Right atrium auricular region (tissue), 2 donors: ENCODE measurements around the gene SPINK5. TPM values are rescaled to one million over a fixed set of nuclear protein-coding genes. Genes with fewer than 3 reads are reported as not detected.

ENCODE experiments used
- DNase-seq: peaks from one replicate; pipeline ENCODE4 v3.0.0-alpha.2; 2019; ENCODE audit warnings: low spot score
- H3K27ac ChIP-seq, 2 donors: fragments of 200-600 bp; sonication (generic); 1 replicate in 1 of 2; 2 replicates in 1 of 2; pipeline ENCODE4 v1.5.1; 2016 to 2019
- H3K27me3 ChIP-seq, 2 donors: fragments of 200-600 bp; sonication (generic); one replicate each; pipeline versions ENCODE4 v1.5.1 to v1.6.0; 2017 to 2019
- H3K36me3 ChIP-seq: fragments of 200-600 bp; sonication (generic); one replicate; pipeline ENCODE4 v1.5.1; 2016
- H3K4me1 ChIP-seq, 2 donors: fragments of 200-600 bp; sonication (generic); one replicate each; pipeline versions ENCODE4 v1.5.1 to v1.6.0; 2017 to 2019
- H3K4me3 ChIP-seq, 2 donors: fragments of 200-600 bp; sonication (generic); 1 replicate in 1 of 2; 2 replicates in 1 of 2; pipeline ENCODE4 v1.5.1; 2017 to 2019; ENCODE audit warnings: mild to moderate bottlenecking in 1 of 2, moderate library complexity in 1 of 2
- H3K9me3 ChIP-seq, 2 donors: fragments of 200-600 bp; sonication (generic); one replicate each; pipeline ENCODE4 v1.5.1; 2019
- total RNA-seq, 2 donors: library from RNA; depleted of rRNA; stranded (reverse); fragments of >200 nt; gene quantifications; one replicate each; pipeline ENCODE4 v1.1.0, GENCODE V29; 2016
- TF ChIP-seq, protein P1 (sequence below), 2 donors: fragments of 200-600 bp; sonication (generic); IDR thresholded peaks; one replicate each; pipeline ENCODE4 v1.5.1; 2019; ENCODE audit warnings: antibody characterized with exemption in 2 of 2

SPINK5 gene
- total RNA-seq, 2 donors from 2014 or later, result 1.8 to 2.3 TPM

DNA sequence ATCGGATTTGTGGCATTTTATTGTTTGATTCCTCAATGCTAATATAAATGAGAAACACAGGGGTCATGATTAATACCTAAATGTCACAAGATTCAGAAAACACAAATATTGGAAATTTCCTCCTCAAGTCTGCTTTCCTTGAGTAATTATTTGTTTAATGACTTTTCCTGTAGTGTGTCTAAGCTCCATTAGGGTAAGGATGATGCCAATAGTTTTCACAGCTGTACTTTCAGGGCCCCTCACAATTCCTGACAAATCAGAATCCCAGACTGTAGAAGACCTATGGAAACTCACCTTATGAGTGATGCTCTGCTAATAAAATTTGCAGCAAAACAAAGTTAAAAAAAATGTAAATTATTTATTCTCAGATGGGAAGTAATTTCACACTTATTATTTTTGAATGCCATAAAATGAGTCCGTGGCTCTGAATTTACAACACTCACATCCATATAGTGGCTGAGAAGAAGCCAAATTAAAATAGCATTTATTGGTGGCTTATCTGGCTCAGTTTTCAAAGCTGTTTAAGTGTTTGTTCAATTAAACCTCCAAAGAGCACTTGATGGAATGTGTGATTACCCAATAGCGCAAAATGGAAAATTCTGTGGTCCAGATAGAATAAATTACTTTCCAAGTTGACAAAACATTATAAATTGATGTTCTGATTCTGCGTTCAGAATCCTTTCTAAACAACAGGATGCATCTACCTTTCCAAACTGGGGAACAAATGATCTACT, 102.9 kb downstream of the SPINK5 start:
- no peak overlapping the region for H3K27ac ChIP-seq
- no peak for DNase-seq

GRCh38 chr5:148168246-148168645, 104.5 kb downstream of the SPINK5 start, which contains the start of gene SPINK14:
Gene SPINK14, plus strand, starts transcription at chr5:148168546. Its CDS starts 1,187 bp downstream, at chr5:148169733.
- H3K4me3 ChIP-seq, result no peak within 1 kb of the TSS
- no peaks in the 10 kb centered on the region for H3K4me1 ChIP-seq
- TF ChIP-seq, protein P1, sequence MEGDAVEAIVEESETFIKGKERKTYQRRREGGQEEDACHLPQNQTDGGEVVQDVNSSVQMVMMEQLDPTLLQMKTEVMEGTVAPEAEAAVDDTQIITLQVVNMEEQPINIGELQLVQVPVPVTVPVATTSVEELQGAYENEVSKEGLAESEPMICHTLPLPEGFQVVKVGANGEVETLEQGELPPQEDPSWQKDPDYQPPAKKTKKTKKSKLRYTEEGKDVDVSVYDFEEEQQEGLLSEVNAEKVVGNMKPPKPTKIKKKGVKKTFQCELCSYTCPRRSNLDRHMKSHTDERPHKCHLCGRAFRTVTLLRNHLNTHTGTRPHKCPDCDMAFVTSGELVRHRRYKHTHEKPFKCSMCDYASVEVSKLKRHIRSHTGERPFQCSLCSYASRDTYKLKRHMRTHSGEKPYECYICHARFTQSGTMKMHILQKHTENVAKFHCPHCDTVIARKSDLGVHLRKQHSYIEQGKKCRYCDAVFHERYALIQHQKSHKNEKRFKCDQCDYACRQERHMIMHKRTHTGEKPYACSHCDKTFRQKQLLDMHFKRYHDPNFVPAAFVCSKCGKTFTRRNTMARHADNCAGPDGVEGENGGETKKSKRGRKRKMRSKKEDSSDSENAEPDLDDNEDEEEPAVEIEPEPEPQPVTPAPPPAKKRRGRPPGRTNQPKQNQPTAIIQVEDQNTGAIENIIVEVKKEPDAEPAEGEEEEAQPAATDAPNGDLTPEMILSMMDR (IDR thresholded peaks at IDR 0.05), result no peak
- H3K27me3 ChIP-seq, result no peaks in the 10 kb centered on the region
- H3K9me3 ChIP-seq, result no peaks in the 10 kb centered on the region
- no peak for DNase-seq
- H3K27ac ChIP-seq, result no peak within 1 kb of the TSS
- H3K36me3 ChIP-seq, result no peaks in the 10 kb centered on the region

More for the DNA sequence above, 102.9 kb downstream of the SPINK5 start:
- Histone ChIP-seq H3K4me3 (no peak overlapping the region), H3K27me3 (no peaks in the 10 kb centered on the region), H3K9me3 (no peaks in the 10 kb centered on the region), H3K36me3 (no peaks in the 10 kb centered on the region), H3K4me1 (peaks cover 0 to 7% of the 10 kb centered on the region in 2 donors)
- TF ChIP-seq, protein P1 (IDR thresholded peaks at IDR 0.05), result no peak

DNA sequence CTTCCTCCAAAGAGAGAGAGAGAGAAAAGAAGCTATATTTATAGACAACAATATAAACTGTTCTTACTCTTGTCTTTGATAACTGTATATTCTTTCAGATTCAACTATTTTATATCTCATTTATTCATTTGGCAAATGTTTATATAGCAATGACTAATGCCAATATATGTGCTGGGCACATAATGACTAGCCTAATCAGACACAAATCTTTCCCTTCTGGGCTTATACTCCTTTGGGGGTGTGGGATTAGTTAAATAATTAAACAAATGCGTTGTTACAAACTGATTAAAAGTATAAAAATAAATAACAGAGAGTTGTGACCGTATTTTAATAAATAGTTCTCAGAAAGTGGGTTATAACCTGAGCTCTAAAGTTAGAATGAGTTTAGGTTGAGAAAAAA, 108.6 kb downstream of the SPINK5 start:
- Histone ChIP-seq H3K9me3 (no peaks in the 10 kb centered on the region), H3K4me3 (no peak overlapping the region), H3K27ac (no peak overlapping the region), H3K4me1 (no peaks in the 10 kb centered on the region), H3K36me3 (no peaks in the 10 kb centered on the region), H3K27me3 (no peaks in the 10 kb centered on the region)
- DNase-seq, result no peak
- TF ChIP-seq, protein P1 (IDR thresholded peaks at IDR 0.05), result no peak

DNA sequence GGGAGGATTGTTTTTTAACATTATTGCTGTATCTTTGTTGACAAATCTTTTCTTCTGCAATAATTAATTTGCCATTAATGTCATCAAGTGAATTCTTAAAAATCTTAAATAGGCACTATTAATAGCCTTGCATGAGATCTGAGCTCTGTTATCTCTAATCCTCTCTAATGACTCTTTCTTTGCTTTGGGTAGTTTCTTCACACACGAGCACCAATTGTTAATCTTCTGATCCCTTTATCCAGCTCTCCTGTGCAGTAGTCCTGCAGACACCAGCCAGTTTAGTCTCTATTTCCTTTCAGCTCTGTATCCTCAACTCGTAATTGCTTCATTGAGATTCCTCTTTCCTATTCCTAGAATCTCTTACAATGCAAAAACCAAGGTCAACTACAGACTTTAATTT, 112.7 kb downstream of the SPINK5 start:
- H3K36me3 ChIP-seq, result no peaks in the 10 kb centered on the region
- H3K4me1 ChIP-seq, result no peaks in the 10 kb centered on the region
- no peak for DNase-seq
- H3K27me3 ChIP-seq, result no peaks in the 10 kb centered on the region
- no peak overlapping the region for H3K4me3 ChIP-seq
- no peak overlapping the region for H3K27ac ChIP-seq
- H3K9me3 ChIP-seq, result no peaks in the 10 kb centered on the region
- TF ChIP-seq, protein P1 (IDR thresholded peaks at IDR 0.05), result no peak

DNA sequence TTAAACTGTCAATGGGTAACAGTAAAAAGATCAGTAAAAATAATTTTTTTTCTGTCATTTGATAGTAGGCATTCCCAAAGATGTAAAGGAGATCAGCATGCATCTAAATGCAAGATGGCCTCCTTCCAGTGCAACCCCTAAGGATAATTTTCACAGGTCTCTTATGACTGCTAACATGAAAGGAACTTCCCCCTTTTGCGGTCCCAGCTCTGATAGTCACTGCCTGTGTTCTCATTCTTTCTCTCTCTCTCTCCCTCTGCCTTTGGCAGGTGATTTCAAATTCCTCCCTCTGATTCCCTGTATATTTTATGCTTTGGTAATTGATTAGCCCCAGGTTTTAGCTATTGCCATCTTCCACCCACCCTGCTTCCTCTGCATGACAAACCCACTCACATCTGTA, 113.4 kb downstream of the SPINK5 start:
- no peak for DNase-seq
- H3K27ac ChIP-seq, result no peak overlapping the region

More for the DNA sequence above, 113.4 kb downstream of the SPINK5 start:
- Histone ChIP-seq H3K4me3 (no peak overlapping the region), H3K4me1 (no peaks in the 10 kb centered on the region), H3K9me3 (no peaks in the 10 kb centered on the region), H3K36me3 (no peaks in the 10 kb centered on the region), H3K27me3 (no peaks in the 10 kb centered on the region)
- TF ChIP-seq, protein P1 (IDR thresholded peaks at IDR 0.05), result no peak
